Panc1 (cell line): ENCODE data around the gene OMP. TPM values are rescaled to one million over a fixed set of nuclear protein-coding genes. Genes with fewer than 3 reads are reported as not detected.

ENCODE experiments used
- ATAC-seq: fragments of 200-7000 bp; cut with Tn5 transposase; 2 replicates; pipeline ENCODE4 v1.9.1; 2020; ENCODE audit warnings: mild to moderate bottlenecking, moderate library complexity
- BruUV-seq: library from RNA; stranded (reverse); fragments of 400-500 nt; replicated peaks from 2 replicates; lab custom pipeline; 2021; lab: Mats Ljungman, UMichigan
- CTCF ChIA-PET: fragments of 300-600 bp; sonication (Branson Sonifier 250); formaldehyde crosslinking; loops from one replicate; lab custom pipeline; 2022; ENCODE audit warnings: antibody characterized with exemption; lab: Charles Lee
- POLR2A ChIA-PET: fragments of 300-600 bp; sonication (Branson Sonifier 250); formaldehyde crosslinking; loops from one replicate; lab custom pipeline; 2022; ENCODE audit warnings: antibody characterized with exemption; lab: Charles Lee
- DNase-seq: peaks from one replicate; pipeline ENCODE4 v3.0.0-alpha.2; 2010; ENCODE audit warnings: low read depth, low spot score
- H3K27ac ChIP-seq: 2 replicates; pipeline ENCODE4 v1.5.1; 2011; ENCODE audit warnings: mild to moderate bottlenecking, low read length, inconsistent platforms
- H3K27me3 ChIP-seq: fragments of 200-500 bp; sonication (Bioruptor generic); 2 replicates; pipeline ENCODE4 v1.6.0; 2014; ENCODE audit warnings: low read length, inconsistent platforms; ENCODE audit not compliant: control insufficient read depth, insufficient read depth
- H3K36me3 ChIP-seq: fragments of 200-500 bp; sonication (Bioruptor generic); 2 replicates; pipeline ENCODE4 v1.5.1; 2014; ENCODE audit warnings: inconsistent platforms, mild to moderate bottlenecking, low read length, moderate library complexity; ENCODE audit not compliant: control insufficient read depth, insufficient read depth
- H3K4me1 ChIP-seq: 2 replicates; pipeline ENCODE4 v1.5.1; 2011; ENCODE audit warnings: inconsistent platforms, mild to moderate bottlenecking, low read length, moderate library complexity; ENCODE audit not compliant: control insufficient read depth, insufficient read depth
- H3K4me3 ChIP-seq, 2 experiments: 2 replicates each; pipeline ENCODE4 v1.5.1; 2011 to 2012; ENCODE audit warnings: low read depth in 2 of 2, low read length in 2 of 2, mild to moderate bottlenecking in 2 of 2, inconsistent platforms in 1 of 2, moderate library complexity in 1 of 2
- H3K9me3 ChIP-seq: fragments of 200-500 bp; sonication (Bioruptor generic); 2 replicates; pipeline ENCODE4 v1.5.1; 2014; ENCODE audit warnings: low read depth, mild to moderate bottlenecking, inconsistent platforms, low read length, moderate library complexity; ENCODE audit not compliant: control insufficient read depth, insufficient read depth
- POLR2AphosphoS5 ChIP-seq: IDR thresholded peaks from 2 replicates; pipeline ENCODE4 v1.6.1; 2012; ENCODE audit warnings: mild to moderate bottlenecking, low read depth, low read length, moderate library complexity
- SIN3A ChIP-seq: IDR thresholded peaks from 2 replicates; pipeline ENCODE4 v1.6.1; 2012; ENCODE audit warnings: low read depth, mild to moderate bottlenecking, low read length, moderate library complexity, borderline replicate concordance; ENCODE audit not compliant: insufficient read depth
- TCF7L2 ChIP-seq: IDR thresholded peaks from 2 replicates; pipeline ENCODE4 v1.6.1; 2011; ENCODE audit warnings: mild to moderate bottlenecking, low read depth, low read length, inconsistent platforms
- in situ Hi-C: cut with HindIII; loops from 2 replicates; pipeline ENCODE4 v1.10.0; 2016; ENCODE audit warnings: low sequenced_read_pairs, low pct_unique_long_range_greater_than_20kb
- intact Hi-C: fragments of 100-400 bp; cut with micrococcal nuclease; formaldehyde crosslinking; loops from one replicate; pipeline ENCODE4 v1.10.0; 2022; ENCODE audit not compliant: unreplicated experiment
- total RNA-seq: library from RNA; stranded (reverse); gene quantifications from one replicate; pipeline ENCODE4 v1.2.1, GENCODE V29; 2021; ENCODE audit not compliant: unreplicated experiment
- TF ChIP-seq, protein P1 (sequence below): fragments of 450-650 bp; IDR thresholded peaks from 2 replicates; pipeline ENCODE4 v1.5.1; 2017; ENCODE audit warnings: mild to moderate bottlenecking
- TF ChIP-seq, protein P2 (sequence below), 2 experiments: IDR thresholded peaks; 2 replicates each; pipeline ENCODE4 v1.6.1; 2011 to 2012; ENCODE audit warnings: low read depth in 2 of 2, control low read depth in 1 of 2, low read length in 1 of 2, mild to moderate bottlenecking in 1 of 2, moderate library complexity in 1 of 2; ENCODE audit not compliant: insufficient read depth in 1 of 2

OMP gene
- total RNA-seq, 1 experiment from 2014 or later, result 1.5 TPM

DNA sequence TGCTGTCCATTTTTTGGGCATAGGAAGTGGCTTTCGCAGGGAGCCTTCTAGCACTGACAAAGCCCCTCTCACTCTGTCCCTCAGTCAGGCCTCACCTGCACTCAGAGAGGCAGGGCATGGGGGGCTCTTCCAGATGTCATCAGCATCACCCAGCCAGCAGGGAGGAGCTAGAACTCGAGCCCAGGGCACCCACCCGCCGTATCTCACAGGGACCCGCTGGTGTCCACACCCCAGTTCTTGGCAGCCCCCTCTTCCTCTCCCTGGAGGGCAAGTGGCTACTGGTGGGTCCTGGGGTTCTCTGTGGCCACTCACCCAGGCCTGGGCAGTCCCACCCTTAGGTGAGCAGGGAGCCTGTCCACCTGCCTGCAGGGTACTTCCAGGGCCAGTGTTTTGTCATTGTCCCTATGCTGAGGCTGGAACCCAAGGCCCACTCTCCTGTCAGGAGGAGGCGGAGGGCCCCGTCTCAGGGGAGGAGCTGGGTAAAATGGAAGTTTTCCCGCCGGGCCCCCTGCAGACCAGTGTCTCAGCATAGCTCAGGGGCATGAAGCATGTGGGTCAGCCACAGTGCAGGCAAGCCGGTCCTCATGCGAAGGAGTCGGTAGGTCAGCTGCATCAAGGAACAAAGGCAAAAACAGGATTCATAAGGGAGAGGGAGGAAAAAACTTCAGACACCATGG is 47.2 kb downstream of the OMP start:
- intact Hi-C loops, result no loop called here
- no peaks in the 10 kb centered on the region for H3K27me3 ChIP-seq
- H3K36me3 ChIP-seq, result no peaks in the 10 kb centered on the region
- no peaks in the 10 kb centered on the region for H3K4me1 ChIP-seq
- no TSS peak for BruUV-seq
- no peak overlapping the region for H3K4me3 ChIP-seq
- in situ Hi-C loops, result loop anchor here (10.0 kb wide), 1 partner anchor 85 kb away; the partner anchor contains the start of gene CAPN5
- ATAC-seq, result no peak
- no peaks in the 10 kb centered on the region for H3K9me3 ChIP-seq
- no peak for DNase-seq
- CTCF ChIA-PET, result interaction anchor here (1.4 kb wide), 1 partner anchor 102 kb away, joined by 10 read pairs; no protein-coding TSS in a partner anchor
- POLR2A ChIA-PET, result no interaction called here
- no peak overlapping the region for H3K27ac ChIP-seq
- TF ChIP-seq POLR2AphosphoS5 (no peak), SIN3A (no peak), TCF7L2 (no peak)
- TF ChIP-seq, protein P1, sequence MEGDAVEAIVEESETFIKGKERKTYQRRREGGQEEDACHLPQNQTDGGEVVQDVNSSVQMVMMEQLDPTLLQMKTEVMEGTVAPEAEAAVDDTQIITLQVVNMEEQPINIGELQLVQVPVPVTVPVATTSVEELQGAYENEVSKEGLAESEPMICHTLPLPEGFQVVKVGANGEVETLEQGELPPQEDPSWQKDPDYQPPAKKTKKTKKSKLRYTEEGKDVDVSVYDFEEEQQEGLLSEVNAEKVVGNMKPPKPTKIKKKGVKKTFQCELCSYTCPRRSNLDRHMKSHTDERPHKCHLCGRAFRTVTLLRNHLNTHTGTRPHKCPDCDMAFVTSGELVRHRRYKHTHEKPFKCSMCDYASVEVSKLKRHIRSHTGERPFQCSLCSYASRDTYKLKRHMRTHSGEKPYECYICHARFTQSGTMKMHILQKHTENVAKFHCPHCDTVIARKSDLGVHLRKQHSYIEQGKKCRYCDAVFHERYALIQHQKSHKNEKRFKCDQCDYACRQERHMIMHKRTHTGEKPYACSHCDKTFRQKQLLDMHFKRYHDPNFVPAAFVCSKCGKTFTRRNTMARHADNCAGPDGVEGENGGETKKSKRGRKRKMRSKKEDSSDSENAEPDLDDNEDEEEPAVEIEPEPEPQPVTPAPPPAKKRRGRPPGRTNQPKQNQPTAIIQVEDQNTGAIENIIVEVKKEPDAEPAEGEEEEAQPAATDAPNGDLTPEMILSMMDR, result no peak
- TF ChIP-seq, protein P2, sequence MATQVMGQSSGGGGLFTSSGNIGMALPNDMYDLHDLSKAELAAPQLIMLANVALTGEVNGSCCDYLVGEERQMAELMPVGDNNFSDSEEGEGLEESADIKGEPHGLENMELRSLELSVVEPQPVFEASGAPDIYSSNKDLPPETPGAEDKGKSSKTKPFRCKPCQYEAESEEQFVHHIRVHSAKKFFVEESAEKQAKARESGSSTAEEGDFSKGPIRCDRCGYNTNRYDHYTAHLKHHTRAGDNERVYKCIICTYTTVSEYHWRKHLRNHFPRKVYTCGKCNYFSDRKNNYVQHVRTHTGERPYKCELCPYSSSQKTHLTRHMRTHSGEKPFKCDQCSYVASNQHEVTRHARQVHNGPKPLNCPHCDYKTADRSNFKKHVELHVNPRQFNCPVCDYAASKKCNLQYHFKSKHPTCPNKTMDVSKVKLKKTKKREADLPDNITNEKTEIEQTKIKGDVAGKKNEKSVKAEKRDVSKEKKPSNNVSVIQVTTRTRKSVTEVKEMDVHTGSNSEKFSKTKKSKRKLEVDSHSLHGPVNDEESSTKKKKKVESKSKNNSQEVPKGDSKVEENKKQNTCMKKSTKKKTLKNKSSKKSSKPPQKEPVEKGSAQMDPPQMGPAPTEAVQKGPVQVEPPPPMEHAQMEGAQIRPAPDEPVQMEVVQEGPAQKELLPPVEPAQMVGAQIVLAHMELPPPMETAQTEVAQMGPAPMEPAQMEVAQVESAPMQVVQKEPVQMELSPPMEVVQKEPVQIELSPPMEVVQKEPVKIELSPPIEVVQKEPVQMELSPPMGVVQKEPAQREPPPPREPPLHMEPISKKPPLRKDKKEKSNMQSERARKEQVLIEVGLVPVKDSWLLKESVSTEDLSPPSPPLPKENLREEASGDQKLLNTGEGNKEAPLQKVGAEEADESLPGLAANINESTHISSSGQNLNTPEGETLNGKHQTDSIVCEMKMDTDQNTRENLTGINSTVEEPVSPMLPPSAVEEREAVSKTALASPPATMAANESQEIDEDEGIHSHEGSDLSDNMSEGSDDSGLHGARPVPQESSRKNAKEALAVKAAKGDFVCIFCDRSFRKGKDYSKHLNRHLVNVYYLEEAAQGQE (IDR thresholded peaks at IDR 0.05; ENCODE audit: insufficient read depth in 1 of 2, low read depth in 2 of 2, low read length in 1 of 2), result no peak

DNA sequence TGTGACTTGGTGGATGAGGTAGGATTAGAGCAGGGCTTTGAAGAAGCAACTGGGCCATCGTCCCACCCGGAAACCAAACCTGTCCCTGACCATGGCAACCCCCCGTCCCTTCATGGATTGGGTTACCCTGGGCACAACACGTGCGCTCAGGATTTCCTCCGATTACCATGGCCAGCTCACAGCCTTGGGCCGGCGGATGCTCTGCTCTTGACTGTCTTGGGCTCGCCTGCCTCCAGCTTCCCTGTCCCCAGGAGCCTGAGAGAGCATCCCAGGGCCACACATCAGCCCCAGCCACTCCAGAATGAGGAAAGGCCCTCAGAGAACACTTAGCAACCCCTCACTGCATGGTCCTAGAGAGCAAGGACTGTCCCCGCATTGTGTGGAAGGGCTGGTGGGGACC is 48.2 kb downstream of the OMP start:
- Histone ChIP-seq H3K27ac (no peak overlapping the region), H3K36me3 (no peaks in the 10 kb centered on the region), H3K4me1 (no peaks in the 10 kb centered on the region), H3K9me3 (no peaks in the 10 kb centered on the region), H3K4me3 (no peak overlapping the region), H3K27me3 (no peaks in the 10 kb centered on the region)
- no TSS peak for BruUV-seq
- in situ Hi-C loops (no loop called here), intact Hi-C loops (no loop called here)
- ATAC-seq (no peak), DNase-seq (no peak)
- POLR2A ChIA-PET, result no interaction called here
- CTCF ChIA-PET, result no interaction called here
- no peak for TF ChIP-seq SIN3A
- TF ChIP-seq POLR2AphosphoS5, result no peak
- no peak for TF ChIP-seq TCF7L2
- TF ChIP-seq, protein P1, result no peak
